ENCODE results near the gene CYP2C19.
"Not testable (repeated sequence)": the region's sequence is repeated elsewhere in the genome, so short reads cannot be mapped to it uniquely, and the experiment has no call there.

Gene CYP2C19

DNA sequence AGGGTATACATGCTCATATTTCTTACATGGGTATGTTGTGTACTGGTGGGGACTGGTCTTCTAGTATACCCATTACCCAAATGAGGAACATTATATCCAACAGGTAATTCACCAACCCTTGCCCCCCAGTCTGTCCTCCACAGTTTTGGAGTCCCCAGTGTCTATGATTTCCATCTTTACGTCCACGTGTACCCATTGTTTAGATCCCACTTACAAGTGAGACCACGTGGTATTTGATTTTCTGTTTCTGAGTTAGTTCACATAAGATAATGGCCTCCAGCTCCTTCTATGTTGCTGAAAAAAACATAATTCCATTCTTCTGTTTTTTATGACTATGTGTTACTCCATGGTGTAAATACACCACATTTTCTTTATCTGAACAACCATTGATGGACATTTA lies 126.6 kb downstream of the CYP2C19 start:
- DNase-seq (ENCODE audit: low read depth) = no peak

DNA sequence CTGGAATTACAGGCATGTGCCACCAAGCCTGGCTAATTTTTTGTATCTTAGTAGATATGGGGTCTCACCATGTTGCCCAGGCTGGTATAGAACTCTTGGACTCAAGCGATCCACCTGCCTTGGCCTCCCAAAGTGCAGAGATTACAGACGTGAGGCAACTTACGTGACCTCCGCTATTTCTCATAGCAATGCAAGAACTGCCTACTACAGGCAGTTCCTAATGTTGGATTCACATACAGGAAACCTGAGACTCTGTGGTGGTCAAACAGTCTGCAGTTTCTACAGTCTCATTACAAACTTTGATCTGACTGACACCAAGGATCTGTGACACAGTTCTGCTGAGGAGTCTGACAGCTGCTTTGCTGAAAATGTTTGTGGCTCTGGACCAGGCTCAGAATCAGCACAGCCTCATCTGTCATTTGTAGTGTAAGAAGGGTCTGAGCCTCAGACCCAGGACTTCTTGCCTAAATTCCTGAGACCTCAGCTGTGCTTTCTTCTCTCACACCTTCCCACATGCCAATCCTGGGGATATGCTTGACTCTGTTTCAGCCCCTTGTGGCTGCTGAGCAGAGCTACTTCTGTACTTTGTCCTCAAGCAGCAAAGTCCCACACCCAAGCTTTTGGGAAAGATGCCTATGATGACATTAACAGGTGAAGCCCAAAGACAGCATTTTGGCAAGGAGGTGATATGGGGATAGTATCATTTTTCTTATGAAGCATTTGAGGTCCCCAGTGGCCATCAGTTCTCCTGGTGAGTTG lies 128.0 kb downstream of the CYP2C19 start:
- no peak for DNase-seq (ENCODE audit: low read depth)

DNA sequence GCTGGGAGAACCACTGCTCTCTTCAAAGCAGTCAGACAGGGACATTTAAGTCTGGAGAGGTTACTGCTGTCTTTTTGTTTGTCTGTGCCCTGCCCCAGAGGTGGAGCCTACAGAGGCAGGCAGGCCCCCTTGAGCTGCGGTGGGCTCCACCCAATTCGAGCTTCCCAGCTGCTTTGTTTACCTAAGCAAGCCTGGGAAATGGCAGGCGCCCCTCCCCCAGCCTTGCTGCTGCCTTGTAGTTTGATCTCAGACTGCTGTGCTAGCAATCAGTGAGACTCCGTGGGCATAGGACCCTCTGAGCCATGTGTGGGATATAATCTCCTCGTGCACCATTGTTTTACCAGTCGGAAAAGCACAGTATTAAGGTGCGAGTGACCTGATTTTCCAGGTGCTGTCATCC lies 135.9 kb downstream of the CYP2C19 start:
- DNase-seq (ENCODE audit: low read depth) = not testable (repeated sequence)

DNA sequence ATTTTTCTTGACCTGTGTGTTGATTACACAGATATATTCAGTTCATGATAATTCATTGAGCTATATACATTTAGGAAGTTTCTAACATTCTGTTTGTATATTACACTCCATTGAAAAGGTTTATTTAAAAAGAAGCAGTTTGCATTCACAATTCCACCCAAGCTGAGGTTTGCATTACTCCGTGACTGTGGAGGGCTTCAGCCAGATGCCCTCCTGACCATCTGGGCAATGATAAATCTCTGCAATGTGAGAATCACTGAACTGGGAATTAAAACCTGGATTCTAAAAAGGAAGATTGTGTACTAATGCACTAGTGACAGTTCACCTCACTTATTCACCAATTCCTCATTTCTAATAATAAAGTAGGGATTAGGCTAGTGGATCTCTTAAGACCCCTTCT lies 139.6 kb downstream of the CYP2C19 start:
- no peak for DNase-seq (ENCODE audit: low read depth)

DNA sequence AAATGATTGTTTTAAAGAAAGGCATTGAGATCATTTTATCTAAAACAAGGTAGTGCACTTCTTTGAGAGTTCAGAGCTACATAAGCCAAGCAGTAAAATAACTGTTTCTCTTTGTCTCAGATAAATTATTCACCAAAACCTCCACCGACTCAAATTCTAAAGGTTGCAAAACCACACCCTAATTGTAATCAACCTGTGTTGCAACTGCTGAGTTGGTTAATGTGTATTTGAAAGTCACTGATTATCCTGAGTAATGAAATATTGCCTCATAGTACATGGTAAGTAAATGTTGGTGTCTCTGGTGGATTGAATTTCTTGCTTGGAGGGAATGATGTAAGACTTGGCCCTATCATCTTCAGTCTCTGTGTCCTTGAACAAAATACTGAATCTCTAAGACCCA lies 140.1 kb downstream of the CYP2C19 start:
- DNase-seq (ENCODE audit: low read depth) = no peak

Measured in stimulated activated CD8-positive, alpha-beta memory T cell treated with anti-CD3 and anti-CD28 coated beads, Interleukin-15, amount 100 ng/mL, for 24 hours (primary cell).